Daoy (cell line): ENCODE measurements around the gene MATCAP1. TPM values are rescaled to one million over a fixed set of nuclear protein-coding genes. Genes with fewer than 3 reads are reported as not detected.

ENCODE experiments used
- DNase-seq: peaks from one replicate; pipeline ENCODE4 v3.0.0-alpha.2; 2015; ENCODE audit warnings: low read depth
- total RNA-seq: library from RNA; depleted of rRNA; stranded (reverse); fragments of >200 nt; shearing (Covaris generic); gene quantifications from 2 replicates; pipeline ENCODE4 v1.2.3, GENCODE V29; 2014; rRNA removed

MATCAP1 gene
- total RNA-seq = 4.6 and 7.0 TPM in 2 replicates

GRCh38 chr16:67183627-67184452 lies at the start of gene MATCAP1:
TSS of gene MATCAP1 (minus strand) at chr16:67183963. CDS start at chr16:67180610, 3,353 bp downstream.
- DNase-seq = peak; percentile 96

- DNase-seq = peak; percentile 5
Measured at GRCh38 chr16:67230809-67231660, 47.3 kb upstream of the MATCAP1 start.

GRCh38 chr16:67229906-67230808 lies 46.4 kb upstream of the MATCAP1 start:
- peak; percentile 2 for DNase-seq

- DNase-seq = no peak
Measured at GRCh38 chr16:67228905-67229304, 45.1 kb upstream of the MATCAP1 start.

- no peak for DNase-seq
Measured at GRCh38 chr16:67228034-67228785, 44.4 kb upstream of the MATCAP1 start.

- no peak for DNase-seq
Measured at GRCh38 chr16:67227567-67227921, 43.8 kb upstream of the MATCAP1 start.

- DNase-seq = peak; percentile 99
Measured at GRCh38 chr16:67226804-67227566, 43.2 kb upstream of the MATCAP1 start, which contains the start of gene TMEM208. TSS of gene TMEM208 (plus strand) at chr16:67227130. CDS start at chr16:67227219, 89 bp downstream.

- no peak for DNase-seq
Measured at GRCh38 chr16:67226295-67226803, 42.6 kb upstream of the MATCAP1 start.

- no peak for DNase-seq
Measured at GRCh38 chr16:67223992-67224391, 40.2 kb upstream of the MATCAP1 start.

GRCh38 chr16:67216612-67217490 lies 33.1 kb upstream of the MATCAP1 start:
- no peak for DNase-seq

- DNase-seq = no peak
Measured at GRCh38 chr16:67215706-67216105, 31.9 kb upstream of the MATCAP1 start.

- no peak for DNase-seq
Measured at GRCh38 chr16:67213197-67214019, 29.6 kb upstream of the MATCAP1 start.

- DNase-seq = no peak
Measured at GRCh38 chr16:67212766-67213165, 29.0 kb upstream of the MATCAP1 start.

GRCh38 chr16:67211674-67212073 lies 27.9 kb upstream of the MATCAP1 start:
- DNase-seq = no peak

- DNase-seq = no peak
Measured at GRCh38 chr16:67210069-67210937, 26.5 kb upstream of the MATCAP1 start.

- DNase-seq = no peak
Measured at GRCh38 chr16:67209565-67209964, 25.8 kb upstream of the MATCAP1 start.
